ENCODE results near the gene MYEF2.

MYEF2 gene

GRCh38 chr15:48086576-48086975 is 91.5 kb downstream of the MYEF2 start:
- DNase-seq (ENCODE audit: low read depth), result no peak

- DNase-seq (ENCODE audit: low read depth), result no peak
Observed at GRCh38 chr15:48086133-48086532, 92.0 kb downstream of the MYEF2 start.

GRCh38 chr15:48085591-48085930 is 92.5 kb downstream of the MYEF2 start:
- DNase-seq (ENCODE audit: low read depth), result no peak

- DNase-seq (ENCODE audit: low read depth), result no peak
Observed at GRCh38 chr15:48084759-48085590, 93.1 kb downstream of the MYEF2 start.
